Cardiac muscle cell (in vitro differentiated cells and primary cell): ENCODE results near the gene SLC7A9. TPM values are rescaled to one million over a fixed set of nuclear protein-coding genes. Genes with fewer than 3 reads are reported as not detected.

Source experiments
- DNase-seq, 2 donors: peaks; one replicate each; pipeline versions ENCODE4 v3.0.0 to v3.0.0-alpha.2; 2010 to 2017; ENCODE audit warnings: low read depth in 1 of 2, low spot score in 1 of 2
- H3K27ac ChIP-seq: fragments of 200-600 bp; sonication (generic); 2 replicates; pipeline ENCODE4 v1.5.1; 2016
- H3K27me3 ChIP-seq: fragments of 200-600 bp; sonication (generic); 2 replicates; pipeline ENCODE4 v1.6.0; 2016; ENCODE audit warnings: control low read depth
- H3K36me3 ChIP-seq: fragments of 200-600 bp; sonication (generic); 2 replicates; pipeline ENCODE4 v1.5.1; 2016; ENCODE audit warnings: control low read depth
- H3K4me1 ChIP-seq: fragments of 200-600 bp; sonication (generic); 2 replicates; pipeline ENCODE4 v1.8.1; 2017; ENCODE audit warnings: low read depth, mild to moderate bottlenecking, mixed run types
- H3K4me3 ChIP-seq: fragments of 200-600 bp; sonication (generic); 2 replicates; pipeline ENCODE4 v1.5.1; 2016; ENCODE audit warnings: mild to moderate bottlenecking
- H3K9me3 ChIP-seq: fragments of 200-600 bp; sonication (generic); 2 replicates; pipeline ENCODE4 v1.5.1; 2017; ENCODE audit warnings: low read depth, mild to moderate bottlenecking, control low read depth
- CTCF ChIP-seq: IDR thresholded peaks from 2 replicates; pipeline ENCODE4 v1.5.1; 2012; ENCODE audit warnings: low read depth, mild to moderate bottlenecking, low read length
- polyA plus RNA-seq: library from polyadenylated mRNA; unstranded; fragments of >200 nt; fragmentation: Nextera tagmentation; extraction: Ambion mirVana; gene quantifications from 2 replicates; pipeline ENCODE4 v1.2.1, GENCODE V29; 2016
- total RNA-seq: library from RNA; depleted of rRNA; stranded (reverse); fragments of >200 nt; gene quantifications from 2 replicates; pipeline ENCODE4 v1.2.3, GENCODE V29; 2016

Gene SLC7A9
- total and polyA plus RNA-seq, 2 experiments from 2014 or later = 0.67 to 0.71 TPM

- TF ChIP-seq CTCF = no peak
- Histone ChIP-seq H3K36me3 (no peaks in the 10 kb centered on the region), H3K27me3 (no peaks in the 10 kb centered on the region), H3K4me3 (no peak overlapping the region), H3K9me3 (no peaks in the 10 kb centered on the region), H3K27ac (no peak overlapping the region), H3K4me1 (no peaks in the 10 kb centered on the region)
- no peak for DNase-seq
These were observed 6.3 kb downstream of the SLC7A9 start for GRCh38 chr19:32863301-32863700.

DNA sequence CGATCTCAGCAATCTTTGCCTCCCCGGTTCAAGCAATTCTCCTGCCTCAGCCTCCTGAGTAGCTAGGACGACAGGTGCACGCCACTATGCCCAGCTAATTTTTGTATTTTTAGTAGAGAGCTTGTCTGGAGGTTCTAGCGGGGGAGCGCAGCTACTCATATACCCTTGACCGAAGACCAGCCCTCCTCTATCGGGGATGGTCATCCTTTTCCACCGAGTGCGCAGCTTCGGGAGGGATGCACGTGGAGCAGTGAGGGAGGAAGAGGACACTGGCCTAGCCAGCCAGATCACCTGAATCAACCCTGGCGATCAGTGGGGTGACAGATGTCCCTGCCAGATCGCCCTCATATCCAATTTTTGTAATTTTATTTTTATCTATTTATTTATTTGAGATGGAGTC is 6.8 kb downstream of the SLC7A9 start:
- no peaks in the 10 kb centered on the region for H3K4me1 ChIP-seq
- no peaks in the 10 kb centered on the region for H3K9me3 ChIP-seq
- TF ChIP-seq CTCF = no peak
- DNase-seq = no peak
- H3K27me3 ChIP-seq = no peaks in the 10 kb centered on the region
- H3K27ac ChIP-seq = no peak overlapping the region
- H3K36me3 ChIP-seq = no peaks in the 10 kb centered on the region
- no peak overlapping the region for H3K4me3 ChIP-seq

GRCh38 chr19:32862173-32862572 is 7.4 kb downstream of the SLC7A9 start:
- Histone ChIP-seq H3K27me3 (no peaks in the 10 kb centered on the region), H3K36me3 (no peaks in the 10 kb centered on the region), H3K4me1 (no peaks in the 10 kb centered on the region), H3K27ac (no peak overlapping the region), H3K9me3 (no peaks in the 10 kb centered on the region), H3K4me3 (no peak overlapping the region)
- TF ChIP-seq CTCF = no peak
- DNase-seq = no peak

DNA sequence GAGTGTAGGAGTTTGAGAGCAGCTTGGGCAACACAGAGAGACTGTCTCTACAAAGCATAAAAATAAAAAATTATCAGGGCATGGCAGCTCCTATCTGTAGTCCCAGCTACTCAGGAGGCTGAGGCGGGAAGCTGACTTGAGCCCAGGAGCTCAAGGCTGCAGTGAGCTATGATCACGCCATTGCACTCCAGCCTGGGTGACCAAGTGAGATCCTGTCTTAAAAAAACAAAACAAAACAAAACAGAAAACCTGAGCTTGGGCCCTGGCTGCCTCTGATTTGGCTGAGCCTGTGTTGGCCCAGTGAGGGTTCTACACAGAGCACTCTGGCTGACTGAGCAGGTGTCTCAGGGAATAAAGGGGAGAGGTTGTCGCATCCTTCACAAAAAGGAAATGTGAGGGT is 8.0 kb downstream of the SLC7A9 start:
- Histone ChIP-seq H3K27ac (no peak overlapping the region), H3K27me3 (no peaks in the 10 kb centered on the region), H3K4me1 (no peaks in the 10 kb centered on the region), H3K4me3 (no peak overlapping the region), H3K9me3 (no peaks in the 10 kb centered on the region), H3K36me3 (no peaks in the 10 kb centered on the region)
- no peak for DNase-seq
- TF ChIP-seq CTCF = no peak

- H3K4me1 ChIP-seq = no peaks in the 10 kb centered on the region
- no peak overlapping the region for H3K4me3 ChIP-seq
- no peaks in the 10 kb centered on the region for H3K9me3 ChIP-seq
- no peak overlapping the region for H3K27ac ChIP-seq
- no peaks in the 10 kb centered on the region for H3K36me3 ChIP-seq
- H3K27me3 ChIP-seq = no peaks in the 10 kb centered on the region
- DNase-seq = no peak
- TF ChIP-seq CTCF = no peak
These were observed 10.0 kb downstream of the SLC7A9 start for GRCh38 chr19:32859591-32859990.

DNA sequence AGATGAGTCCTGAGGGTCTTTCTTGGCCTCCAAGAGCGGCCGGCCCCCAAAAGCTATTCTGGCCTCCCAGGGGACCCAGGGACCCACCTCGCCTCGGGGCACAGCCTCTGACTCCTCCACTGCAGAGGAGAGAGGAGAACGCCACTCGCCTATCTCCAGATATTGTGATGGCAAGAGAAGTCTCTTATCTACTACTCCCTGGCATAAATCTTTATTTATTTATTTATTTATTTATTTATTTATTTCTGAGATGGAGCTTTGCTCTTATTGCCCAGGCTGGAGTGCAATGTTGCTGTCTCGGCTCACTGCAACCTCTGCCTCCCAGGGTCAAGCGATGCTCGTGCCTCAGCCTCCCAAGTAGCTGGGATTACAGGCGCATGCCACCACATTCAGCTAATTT is 11.0 kb downstream of the SLC7A9 start:
- Histone ChIP-seq H3K4me3 (no peak overlapping the region), H3K27me3 (no peaks in the 10 kb centered on the region), H3K27ac (no peak overlapping the region), H3K4me1 (no peaks in the 10 kb centered on the region), H3K9me3 (no peaks in the 10 kb centered on the region), H3K36me3 (no peaks in the 10 kb centered on the region)
- TF ChIP-seq CTCF = no peak
- no peak for DNase-seq
